Right hindlimb (tissue), 1 donor: Measurements from ENCODE around the gene HAL.
A peak's percentile ranks its signal among the peaks of the same experiment; 100 is the strongest.

ENCODE experiments used
- DNase-seq: peaks from one replicate; pipeline ENCODE4 v3.0.0-alpha.2; 2018

HAL gene, protein sequence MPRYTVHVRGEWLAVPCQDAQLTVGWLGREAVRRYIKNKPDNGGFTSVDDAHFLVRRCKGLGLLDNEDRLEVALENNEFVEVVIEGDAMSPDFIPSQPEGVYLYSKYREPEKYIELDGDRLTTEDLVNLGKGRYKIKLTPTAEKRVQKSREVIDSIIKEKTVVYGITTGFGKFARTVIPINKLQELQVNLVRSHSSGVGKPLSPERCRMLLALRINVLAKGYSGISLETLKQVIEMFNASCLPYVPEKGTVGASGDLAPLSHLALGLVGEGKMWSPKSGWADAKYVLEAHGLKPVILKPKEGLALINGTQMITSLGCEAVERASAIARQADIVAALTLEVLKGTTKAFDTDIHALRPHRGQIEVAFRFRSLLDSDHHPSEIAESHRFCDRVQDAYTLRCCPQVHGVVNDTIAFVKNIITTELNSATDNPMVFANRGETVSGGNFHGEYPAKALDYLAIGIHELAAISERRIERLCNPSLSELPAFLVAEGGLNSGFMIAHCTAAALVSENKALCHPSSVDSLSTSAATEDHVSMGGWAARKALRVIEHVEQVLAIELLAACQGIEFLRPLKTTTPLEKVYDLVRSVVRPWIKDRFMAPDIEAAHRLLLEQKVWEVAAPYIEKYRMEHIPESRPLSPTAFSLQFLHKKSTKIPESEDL

DNA sequence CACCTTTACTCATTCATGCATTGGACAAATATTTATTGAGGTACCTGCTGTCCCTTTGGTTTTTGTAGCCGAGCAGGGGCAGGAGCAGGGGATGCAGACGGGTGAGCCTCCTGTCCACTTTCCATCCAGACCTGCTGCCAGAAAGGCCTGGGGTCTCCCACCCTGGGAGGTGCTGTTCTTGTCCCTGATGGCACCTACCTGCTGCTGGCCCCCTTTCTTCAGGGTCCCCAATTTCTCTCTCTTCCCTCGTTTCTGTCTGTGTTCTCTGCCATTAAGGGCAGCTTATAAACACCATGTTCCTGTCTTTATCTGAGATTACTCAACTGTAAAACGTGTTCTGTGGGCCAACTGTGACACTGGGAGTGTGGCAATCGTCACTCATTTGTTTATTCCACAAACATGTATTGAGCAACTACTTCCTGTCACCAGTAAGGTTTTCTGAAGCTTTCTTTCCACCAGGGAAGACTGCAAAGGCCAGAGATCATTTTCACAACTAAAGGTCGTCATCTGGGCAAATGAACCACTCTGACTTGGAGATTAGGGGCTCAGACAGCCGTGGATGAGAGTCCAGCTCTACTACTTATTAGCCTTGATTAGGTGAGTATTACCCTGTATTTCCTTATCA, at the start of gene HAL:
Gene HAL, minus strand, starts transcription at position 311 of the 625 bp plus-strand sequence. CDS start 434 bp downstream, outside the sequence.
- no peak for DNase-seq

DNA sequence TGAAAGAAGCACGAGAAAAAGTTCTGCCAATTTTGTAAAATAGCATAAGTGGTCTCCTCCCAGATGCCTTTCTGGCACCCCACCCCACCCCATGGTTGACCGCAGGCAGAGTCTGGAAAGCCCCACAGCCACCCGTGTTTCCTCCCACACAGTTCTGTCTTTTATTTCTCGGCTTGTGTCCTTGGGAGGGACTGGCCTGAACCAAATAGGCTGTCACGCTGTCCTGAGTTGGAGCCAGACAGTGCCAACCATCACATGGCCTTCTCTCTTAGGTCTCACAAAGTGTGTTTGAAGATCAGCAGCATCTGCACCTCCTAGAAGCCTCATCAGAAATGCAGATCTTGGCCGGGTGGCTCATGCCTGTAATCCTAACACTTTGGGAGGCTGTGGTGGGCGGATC, 49.4 kb upstream of the HAL start:
- DNase-seq: no peak

DNA sequence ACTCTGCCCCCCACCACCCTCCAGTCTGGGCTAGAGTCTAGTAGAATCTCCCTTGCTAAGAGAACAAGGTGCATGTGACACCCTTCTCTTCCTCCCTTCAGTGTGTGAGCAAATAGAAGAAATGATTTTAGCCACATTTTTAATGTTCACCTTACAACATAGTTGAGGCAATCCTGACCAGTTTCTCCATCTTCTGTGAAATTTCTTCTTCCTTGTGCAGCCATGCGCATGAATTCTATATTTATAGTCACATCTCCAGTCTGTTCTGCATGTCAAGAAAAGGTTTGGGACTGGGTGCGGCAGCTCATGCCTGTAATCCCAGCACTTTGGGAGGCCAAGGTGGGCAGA, 48.8 kb upstream of the HAL start:
- no peak for DNase-seq

DNA sequence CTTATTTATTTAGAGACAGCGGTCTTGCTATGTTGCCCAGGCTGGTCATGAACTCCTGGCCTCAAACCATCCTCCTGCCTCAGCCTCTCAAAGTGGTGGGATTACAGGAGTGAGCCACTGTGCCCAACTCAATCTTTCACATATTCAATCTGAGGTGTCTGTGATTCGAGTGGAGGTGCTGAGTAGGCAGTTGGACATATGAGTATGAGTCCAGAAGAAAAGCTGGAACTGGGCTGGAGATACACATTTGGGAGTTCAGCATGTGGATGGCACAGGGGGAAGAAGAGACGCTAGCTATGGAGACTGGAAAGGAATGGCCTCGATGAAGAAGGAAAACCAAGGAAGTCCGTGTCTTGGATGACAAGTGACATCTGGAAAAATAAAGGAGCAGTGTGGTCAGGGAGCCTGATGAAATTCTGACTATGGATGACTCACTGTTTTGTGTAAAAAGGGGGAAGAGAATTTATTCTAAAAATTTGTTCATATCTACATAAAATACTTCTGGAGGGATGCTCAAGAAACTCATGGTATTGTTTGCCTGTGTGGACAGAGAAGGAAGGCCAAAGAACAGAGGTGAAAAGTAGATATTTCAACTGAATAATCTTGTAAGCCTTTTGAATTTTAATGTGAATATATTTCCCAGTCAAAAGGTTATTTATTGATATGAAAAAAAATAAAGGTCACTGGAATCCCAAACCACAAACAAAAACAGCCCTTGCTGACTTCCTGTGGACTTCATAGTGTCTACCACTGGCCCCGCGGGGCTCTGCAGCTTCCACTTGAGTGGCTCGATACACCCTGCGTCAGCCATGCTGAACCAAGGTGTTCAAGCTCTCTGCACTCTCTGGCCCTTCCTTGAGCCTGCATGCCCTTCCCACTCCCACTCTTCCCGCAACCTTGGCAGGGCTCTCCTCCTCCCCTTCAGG, 48.1 kb upstream of the HAL start:
- DNase-seq: no peak

DNA sequence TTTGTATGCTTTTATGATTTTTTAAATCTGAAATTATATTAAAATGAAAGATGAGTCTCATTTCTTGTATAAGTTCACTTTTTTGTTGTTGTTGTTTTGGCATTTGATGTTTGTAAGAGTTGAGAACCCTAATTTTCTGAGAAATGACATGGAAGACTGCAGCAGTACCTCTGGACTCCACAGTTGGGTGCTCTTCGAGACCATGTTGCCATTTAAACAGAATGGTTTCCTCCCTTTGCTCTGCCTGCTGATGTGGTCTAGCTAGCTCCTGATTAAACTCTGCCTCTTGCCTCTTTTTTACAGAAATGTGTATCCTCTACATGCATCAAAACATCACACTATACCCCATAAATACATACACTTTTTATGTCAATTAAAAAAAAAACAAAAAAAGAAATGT, 45.0 kb upstream of the HAL start:
- no peak for DNase-seq

DNA sequence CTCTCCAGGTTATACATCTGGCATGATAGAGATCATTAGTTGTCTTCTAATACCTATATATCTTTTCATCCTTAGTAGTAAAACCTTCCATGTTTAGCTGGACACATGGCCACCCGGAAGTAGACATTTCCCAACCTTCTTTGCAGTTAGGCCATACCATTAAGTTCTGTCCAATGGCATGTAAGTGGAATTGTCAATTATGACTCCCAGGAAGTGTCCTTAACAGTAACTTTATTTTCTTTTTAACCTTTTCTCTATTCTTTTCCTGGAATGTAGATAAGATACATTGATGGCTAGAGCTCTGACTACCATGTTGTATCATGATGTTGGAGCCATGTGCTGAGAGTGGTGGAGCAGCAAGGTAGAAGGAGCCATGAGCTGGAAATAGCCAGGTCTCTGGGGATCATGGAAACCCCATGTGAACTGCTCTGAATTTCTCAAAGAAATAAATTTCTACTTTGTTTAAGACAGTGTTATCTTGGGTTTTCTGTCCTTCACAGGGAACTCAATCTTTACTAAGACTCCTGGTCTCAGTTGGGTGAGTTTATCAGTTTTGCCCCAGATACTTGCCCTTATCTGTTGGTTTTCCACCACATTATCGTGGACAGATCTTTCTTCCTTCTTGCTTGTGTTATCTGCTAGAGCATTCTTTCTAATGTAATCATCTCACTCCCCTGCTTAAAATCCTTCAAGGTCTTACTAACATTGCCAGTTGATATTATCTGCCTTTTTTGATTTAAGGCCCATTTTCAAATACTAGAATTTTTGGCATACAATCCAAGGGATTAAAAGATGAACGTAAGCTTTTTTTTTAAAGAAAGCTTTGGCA, 44.4 kb upstream of the HAL start:
- DNase-seq: no peak

DNA sequence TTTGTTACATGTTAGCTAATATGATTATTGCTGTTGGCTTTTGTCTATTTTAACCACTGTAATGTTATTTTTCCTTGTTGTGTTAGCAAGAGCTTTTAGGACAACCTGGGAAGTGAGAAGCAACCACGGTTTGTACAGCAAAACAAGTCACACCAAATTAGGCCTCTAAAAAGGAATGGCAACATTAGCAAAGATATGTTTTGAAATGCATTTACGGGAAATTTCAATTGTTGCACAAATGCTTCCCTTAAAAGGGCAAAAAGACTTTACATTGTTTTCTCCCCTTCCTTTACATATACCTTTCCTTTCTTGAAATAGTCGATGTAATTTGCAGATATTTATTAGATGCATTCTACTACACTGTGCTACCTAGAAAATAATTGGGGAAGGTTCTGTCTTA, 43.4 kb upstream of the HAL start:
- no peak for DNase-seq

DNA sequence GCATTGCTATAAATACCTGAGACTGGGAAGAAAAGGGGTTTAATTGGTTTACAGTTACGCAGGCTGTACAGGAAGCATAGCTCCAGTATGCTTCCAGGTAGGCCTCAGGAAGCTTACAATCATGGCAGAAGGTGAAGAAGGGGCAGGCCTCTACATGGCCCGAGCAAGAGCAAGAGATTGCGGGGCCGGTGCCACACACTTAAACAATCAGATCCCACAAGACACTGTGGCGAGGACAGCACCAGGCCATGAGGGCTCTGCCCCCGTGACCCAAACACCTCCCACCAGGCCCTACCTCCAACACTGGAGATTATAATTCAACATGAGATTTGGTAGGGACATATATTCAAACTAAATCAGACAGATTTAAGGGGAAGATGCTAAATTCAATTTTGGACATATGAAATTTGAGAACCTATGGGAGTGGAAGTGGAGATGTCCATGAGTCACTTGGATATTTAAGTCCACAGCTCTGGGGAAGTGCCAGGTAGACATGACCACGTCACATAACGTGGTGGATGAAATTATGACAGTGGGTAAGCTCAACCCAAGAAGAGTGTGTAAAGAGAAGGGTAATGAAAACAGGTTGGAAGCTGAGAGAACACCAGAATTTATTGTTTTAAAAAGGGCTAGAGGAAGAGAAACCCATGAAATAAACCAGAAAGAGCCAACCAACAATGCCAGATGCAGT, 40.8 kb upstream of the HAL start:
- no peak for DNase-seq

DNA sequence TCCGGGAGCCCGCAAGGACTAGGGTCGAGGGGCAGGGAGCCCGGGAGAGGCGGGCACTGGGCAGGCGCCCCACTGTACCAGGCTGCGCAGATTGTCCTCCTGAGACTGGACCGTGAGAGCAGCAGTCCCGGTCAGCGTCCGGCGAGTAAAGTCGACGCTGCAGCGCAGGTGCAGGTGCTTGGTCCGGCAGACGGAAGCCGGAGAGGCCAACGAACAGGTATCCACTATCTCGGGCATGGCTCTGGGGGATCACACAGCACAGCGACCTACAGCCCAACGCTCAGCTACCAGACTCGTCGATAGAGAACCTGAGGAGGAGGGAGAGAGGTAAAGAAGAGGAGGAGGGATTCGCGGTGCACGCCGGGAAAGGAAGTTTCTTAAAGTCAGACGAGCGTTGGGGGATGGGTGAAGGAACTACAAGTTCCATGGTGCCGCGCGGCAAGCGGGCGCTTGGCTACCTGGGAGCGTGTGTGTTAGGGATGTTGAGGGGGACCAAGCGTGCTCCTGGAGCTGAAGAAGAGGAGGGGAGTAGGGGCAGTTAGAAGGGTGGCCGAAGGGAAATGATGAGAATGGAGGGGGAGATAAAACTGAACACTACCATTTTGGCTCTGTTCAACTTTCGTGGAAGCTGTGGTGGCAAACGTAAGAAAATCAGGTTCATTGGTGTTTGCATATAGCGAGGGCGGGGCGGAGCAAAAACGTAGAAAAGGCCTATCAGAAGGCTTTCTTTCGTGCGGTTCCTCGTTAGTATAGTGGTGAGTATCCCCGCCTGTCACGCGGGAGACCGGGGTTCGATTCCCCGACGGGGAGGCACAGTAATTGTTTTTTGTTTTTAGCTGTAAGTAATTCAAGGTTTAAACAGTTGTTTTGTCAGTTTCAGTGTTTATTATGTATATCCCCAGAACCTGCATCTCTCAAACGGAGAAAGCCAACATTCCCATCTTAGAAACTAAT, 39.4 kb upstream of the HAL start, which contains the start of gene LTA4H:
Gene LTA4H, minus strand, starts transcription at position 305 of the 954 bp plus-strand sequence. Its CDS starts 68 bp downstream, at position 237.
- DNase-seq: peak; percentile 98

DNA sequence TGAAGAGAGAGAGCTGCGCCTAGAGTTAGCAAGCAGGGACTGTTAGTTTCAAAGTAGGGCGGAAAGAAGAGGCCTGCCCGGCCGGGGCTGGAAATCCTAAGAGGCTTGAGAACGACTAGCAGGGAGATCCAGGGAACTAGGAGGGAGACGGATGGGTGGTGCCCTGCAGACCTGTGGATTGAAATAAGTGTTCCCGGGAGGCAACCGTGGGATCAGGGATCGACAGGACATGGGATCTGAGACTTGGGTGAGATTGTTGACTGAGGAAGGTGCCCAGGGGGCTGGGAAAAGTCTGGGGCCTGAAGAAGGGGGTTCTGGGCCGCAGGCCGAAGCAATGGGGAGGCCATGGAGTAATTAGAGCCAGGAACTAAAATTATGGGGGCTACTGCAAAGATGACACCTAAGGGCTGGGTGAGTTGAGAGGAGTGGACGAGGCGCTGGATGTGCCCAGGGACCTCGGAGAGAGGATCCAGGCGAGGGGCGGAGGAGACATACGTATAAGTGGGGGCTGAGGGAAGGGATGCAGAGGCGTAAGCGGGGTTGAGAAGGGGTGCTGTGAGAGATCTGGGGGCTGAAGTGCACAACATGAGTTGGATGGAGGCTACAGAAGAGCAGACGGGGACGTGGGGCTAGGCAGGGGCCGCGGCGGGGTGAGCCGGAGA, 38.6 kb upstream of the HAL start:
- DNase-seq: peak; percentile 39

DNA sequence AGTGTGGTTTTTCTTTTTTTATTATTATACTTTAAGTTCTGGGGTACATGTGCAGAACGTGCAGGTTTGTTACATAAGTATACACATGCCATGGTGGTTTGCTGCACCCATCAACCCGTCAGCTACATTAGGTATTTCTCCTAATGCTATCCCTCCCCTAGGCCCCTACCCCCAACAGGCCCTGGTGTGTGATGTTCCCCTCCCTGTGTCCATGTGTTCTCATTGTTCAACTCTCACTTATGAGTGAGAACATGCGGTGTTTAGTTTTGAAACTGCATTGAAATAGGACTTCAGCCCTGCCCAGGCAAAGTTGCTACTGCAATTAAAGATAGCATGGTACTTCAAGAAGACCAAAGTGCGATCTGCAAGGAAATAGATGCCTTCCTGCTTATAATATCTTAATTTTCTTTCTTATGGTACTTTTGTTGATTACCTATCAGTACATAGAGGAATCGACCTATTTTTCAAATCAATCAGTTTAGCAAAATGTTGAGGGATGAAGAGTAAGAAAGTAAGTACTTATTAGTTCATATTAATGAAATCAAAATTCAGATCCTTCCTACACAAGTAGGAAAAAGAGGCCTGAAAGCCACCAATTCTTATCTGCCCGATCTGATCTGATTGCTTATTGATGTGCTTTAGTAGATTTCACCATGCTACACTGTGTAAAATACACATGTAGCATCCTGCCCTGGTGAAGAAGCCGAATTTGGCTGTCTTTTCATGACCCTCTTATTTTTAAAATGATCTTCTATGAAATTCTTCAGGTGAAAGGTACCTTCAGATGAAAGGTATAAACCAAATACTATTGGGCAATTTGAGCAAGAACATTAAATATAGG, 37.6 kb upstream of the HAL start:
- DNase-seq: no peak

DNA sequence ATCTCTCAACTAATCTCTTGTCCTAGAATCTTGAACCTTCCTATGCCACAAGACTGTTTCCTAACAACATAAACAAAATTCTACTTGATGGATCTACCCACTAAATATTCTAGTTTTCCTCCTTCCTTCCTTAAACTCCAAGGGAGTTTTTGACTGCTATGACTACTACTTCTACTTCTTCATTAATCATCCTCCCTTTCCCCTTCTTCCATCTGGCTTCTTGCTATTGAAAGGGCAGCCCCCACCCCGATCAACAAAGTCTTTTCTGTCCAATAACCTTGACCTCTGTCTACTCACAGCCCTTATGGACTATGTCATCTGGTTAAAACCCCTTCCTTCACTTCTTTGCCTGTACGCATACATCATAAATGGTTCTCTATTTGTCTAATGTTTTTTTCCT, 33.7 kb upstream of the HAL start:
- no peak for DNase-seq

DNA sequence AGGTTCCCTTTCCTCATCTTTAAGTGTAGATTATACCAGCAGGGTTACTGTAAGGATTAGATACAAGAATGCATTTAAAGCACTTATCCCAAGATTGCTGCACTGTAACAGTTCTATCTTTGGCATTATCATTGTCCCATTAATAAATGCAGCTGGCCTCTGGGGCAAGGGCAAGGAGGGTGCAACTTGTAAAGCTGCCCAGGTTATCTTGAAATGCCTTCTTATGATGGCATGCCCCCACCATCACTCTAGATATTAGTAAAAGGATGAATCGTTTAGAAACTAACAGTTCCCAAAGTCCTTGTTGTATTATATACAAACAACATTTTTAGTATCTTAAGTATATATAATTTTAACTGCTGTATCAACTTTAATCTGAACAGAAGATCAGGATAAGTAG, 32.4 kb upstream of the HAL start:
- DNase-seq: no peak

DNA sequence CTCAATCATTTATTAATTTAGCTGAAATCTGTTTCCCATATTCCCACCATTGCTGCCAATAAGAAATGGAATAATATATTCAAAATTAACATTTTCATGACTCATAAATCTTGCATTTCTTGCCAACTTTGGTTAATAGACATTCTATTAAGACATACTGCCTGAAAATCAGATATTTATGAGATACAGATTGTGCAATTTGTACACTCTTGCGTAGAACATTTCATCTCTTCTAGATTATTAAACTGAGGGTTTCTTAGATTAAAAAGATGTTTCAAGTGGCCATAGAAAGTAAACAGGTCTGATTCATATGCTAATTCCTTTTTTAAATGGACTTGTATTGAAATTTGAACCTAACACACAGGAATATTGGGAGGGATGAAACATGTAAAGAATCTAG, 30.2 kb upstream of the HAL start:
- no peak for DNase-seq

DNA sequence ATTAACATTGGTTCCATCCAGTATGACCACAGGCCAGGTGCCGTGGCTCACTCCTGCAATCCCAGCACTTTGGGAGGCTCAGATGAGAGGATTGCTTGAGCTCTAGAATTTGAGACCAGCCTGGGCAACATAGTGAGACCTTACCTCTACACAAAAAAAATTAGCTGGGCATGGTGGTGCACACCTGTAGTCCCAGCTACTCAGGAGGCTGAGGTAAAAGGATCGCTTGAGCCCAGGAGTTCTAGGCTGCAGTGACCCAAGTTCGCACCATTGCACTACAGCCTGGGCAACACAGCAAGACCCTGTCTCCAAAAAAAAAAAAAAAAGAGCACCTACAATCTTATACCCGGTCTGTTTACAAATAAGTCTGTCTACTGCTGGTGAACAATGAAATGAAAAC, 29.4 kb upstream of the HAL start:
- DNase-seq: no peak

DNA sequence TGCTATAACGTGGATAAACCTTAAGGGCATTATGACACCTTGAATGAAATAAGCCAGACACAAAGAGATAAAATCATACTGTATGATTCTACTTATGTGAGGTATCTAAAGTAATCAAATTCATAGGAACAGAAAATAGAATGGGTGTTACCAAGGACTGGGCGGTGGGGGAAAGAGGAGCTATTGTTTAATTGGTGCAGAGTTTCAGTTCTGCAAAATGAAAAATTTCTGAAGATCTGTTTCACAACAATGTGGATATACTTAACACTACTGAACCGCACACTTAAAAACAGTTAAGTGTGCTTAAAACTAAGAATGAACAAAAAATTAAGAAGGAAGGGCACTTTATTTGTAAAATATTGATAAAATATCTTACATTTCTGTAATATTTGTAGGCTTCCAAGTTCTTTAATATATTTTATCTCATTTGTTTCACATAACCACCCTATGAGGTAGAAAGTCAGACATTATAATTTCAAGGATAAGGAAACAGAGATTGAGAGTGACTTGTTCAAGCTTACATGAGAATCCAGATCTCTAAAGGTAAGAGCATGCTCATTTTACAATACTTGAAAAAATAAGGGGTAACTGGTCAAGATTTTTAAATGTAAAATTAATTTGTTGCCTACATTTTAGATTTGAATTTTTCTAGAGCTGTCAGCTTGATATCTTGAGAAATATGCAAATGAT, 24.3 kb upstream of the HAL start:
- no peak for DNase-seq

DNA sequence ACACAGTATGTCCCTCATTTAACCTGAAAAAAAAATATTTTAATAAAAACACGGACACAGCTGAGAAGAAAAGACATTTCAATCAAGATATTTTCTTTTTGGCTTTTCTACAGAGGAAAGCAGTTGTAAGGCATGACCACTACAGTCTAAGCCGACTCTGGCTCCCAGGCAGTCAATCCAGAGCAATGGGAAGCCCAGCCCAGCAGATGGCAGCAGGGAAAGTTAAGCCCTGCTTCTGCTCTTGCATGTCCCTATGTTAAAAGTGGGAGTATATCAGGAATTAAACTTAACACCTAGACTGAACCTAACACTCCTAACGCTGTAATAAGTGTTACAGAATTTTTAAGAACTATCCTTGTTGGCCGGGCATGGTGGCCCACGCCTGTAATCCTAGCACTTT, 19.5 kb upstream of the HAL start:
- peak; percentile 29 for DNase-seq
